Activated naive CD8-positive, alpha-beta T cell treated with anti-CD3 and anti-CD28 coated beads for 36 hours (primary cell): ENCODE data around the gene YWHAE. TPM values are rescaled to one million over a fixed set of nuclear protein-coding genes. Genes with fewer than 3 reads are reported as not detected.

Experiments
- DNase-seq: peaks from one replicate; pipeline ENCODE4 v3.0.0; 2021
- H3K27ac Mint-ChIP-seq: one replicate; pipeline ENCODE4 v1.8.0; 2022; ENCODE audit warnings: mild to moderate bottlenecking, moderate library complexity, mixed read lengths
- H3K27me3 Mint-ChIP-seq: one replicate; pipeline ENCODE4 v1.8.0; 2022; ENCODE audit warnings: mild to moderate bottlenecking, mixed read lengths
- H3K36me3 Mint-ChIP-seq: one replicate; pipeline ENCODE4 v1.8.0; 2021; ENCODE audit warnings: mild to moderate bottlenecking, mixed read lengths
- H3K4me1 Mint-ChIP-seq: one replicate; pipeline ENCODE4 v1.8.0; 2021; ENCODE audit warnings: mixed read lengths
- H3K4me3 Mint-ChIP-seq: one replicate; pipeline ENCODE4 v1.8.0; 2022; ENCODE audit warnings: mild to moderate bottlenecking, moderate library complexity, mixed read lengths
- H3K9me3 Mint-ChIP-seq: one replicate; pipeline ENCODE4 v1.8.0; 2022; ENCODE audit warnings: mixed read lengths
- total RNA-seq, 2 experiments: library from RNA; stranded (reverse); gene quantifications; one replicate each; pipeline ENCODE4 v1.2.3, GENCODE V29; 2021

The YWHAE gene
- total RNA-seq, 2 experiments from 2014 or later = 550 to 555 TPM

DNA sequence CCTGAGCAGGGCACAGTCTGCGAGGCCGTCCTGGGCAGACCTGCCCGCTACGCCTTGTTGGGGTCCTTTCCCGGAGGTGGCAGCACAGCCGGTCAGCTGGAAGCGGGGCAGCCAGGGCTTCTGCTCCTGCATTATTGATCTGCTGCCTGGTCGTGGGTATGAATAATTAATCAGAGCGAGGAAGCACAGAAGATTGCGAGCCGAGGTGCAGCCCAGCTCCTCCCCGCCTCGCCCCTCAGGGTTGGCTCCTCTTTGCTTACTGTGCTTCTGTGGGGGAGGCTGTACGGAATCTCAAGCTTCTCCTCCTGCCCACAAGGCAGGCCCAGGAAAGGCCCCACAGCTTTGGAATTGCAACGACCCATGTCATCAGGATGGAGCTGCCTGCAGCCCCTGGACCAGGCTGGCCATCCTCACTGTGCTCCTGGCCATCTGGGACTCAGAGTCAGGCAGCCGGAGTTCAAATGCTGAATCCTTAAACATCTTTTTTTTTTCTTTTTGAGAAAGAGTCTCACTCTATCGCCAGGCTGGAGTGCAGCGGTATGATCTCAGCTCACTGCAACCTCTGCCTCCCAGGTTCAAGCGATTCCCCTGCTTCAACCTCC is 95.0 kb downstream of the YWHAE start:
- Mint-ChIP-seq H3K4me3 (no peak overlapping the region), H3K27ac (no peak overlapping the region), H3K36me3 (no peaks in the 10 kb centered on the region), H3K9me3 (no peaks in the 10 kb centered on the region), H3K27me3 (peaks cover 40% of the 10 kb centered on the region), H3K4me1 (no peaks in the 10 kb centered on the region)
- no peak for DNase-seq

DNA sequence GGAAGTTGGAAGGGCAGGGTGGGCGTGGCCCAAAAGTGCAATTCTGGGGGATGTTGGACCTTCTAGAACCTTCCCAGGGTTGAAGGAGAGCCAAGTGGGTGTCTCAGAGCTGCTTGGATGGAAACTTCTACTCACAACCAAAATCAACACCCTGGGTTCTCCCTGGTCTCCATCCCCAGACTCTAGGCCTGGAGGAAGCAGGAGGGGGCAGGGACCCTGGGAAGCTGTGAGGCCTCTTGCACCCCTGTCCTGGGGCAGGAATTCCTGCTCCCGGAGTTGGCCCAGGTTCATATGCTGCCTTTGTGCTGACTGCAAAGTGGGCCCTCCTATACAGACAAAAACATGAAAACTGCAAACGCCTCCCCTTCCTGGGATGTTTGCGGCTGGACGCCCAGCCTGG is 95.5 kb downstream of the YWHAE start:
- Mint-ChIP-seq H3K27ac (no peak overlapping the region), H3K4me1 (no peaks in the 10 kb centered on the region), H3K9me3 (no peaks in the 10 kb centered on the region), H3K4me3 (no peak overlapping the region), H3K27me3 (peaks cover 42% of the 10 kb centered on the region), H3K36me3 (no peaks in the 10 kb centered on the region)
- no peak for DNase-seq

- Mint-ChIP-seq H3K27me3 (peaks cover 51% of the 10 kb centered on the region), H3K36me3 (no peaks in the 10 kb centered on the region), H3K4me1 (peaks cover 9% of the 10 kb centered on the region), H3K4me3 (no peak overlapping the region), H3K27ac (no peak overlapping the region), H3K9me3 (no peaks in the 10 kb centered on the region)
- no peak for DNase-seq
Observed at GRCh38 chr17:1302761-1303160, 97.3 kb downstream of the YWHAE start.

GRCh38 chr17:1301546-1301945 is 98.5 kb downstream of the YWHAE start:
- Mint-ChIP-seq H3K4me3 (no peak overlapping the region), H3K27me3 (peaks cover 51% of the 10 kb centered on the region), H3K36me3 (no peaks in the 10 kb centered on the region), H3K4me1 (peaks cover 10% of the 10 kb centered on the region), H3K9me3 (no peaks in the 10 kb centered on the region), H3K27ac (no peak overlapping the region)
- no peak for DNase-seq

DNA sequence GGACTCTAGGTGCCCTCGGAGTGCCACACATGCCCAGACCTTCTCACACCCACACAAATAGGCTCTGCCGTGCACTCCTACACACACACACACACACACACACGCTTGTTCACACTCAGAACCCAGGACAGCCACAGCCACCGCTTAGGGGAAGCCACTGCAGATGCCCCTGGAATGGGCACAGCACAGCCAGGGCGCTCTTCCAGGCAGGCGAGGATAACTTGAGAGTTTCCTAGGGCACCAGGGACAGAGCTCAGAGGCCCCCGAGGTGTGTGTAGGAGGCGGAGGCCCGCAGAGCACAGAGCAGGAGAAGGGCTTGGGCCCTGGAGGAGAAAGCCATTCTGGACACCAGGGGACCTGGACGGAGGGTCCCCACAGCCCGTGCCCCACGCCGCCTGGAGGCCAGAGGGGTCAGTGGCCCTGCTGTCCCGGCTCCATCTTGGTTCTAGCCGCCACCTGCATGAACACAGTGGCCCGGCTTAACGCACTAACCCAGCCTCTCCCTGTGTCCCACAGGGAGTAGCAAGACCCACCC is 99.6 kb downstream of the YWHAE start:
- H3K36me3 Mint-ChIP-seq = no peaks in the 10 kb centered on the region
- no peaks in the 10 kb centered on the region for H3K9me3 Mint-ChIP-seq

DNA sequence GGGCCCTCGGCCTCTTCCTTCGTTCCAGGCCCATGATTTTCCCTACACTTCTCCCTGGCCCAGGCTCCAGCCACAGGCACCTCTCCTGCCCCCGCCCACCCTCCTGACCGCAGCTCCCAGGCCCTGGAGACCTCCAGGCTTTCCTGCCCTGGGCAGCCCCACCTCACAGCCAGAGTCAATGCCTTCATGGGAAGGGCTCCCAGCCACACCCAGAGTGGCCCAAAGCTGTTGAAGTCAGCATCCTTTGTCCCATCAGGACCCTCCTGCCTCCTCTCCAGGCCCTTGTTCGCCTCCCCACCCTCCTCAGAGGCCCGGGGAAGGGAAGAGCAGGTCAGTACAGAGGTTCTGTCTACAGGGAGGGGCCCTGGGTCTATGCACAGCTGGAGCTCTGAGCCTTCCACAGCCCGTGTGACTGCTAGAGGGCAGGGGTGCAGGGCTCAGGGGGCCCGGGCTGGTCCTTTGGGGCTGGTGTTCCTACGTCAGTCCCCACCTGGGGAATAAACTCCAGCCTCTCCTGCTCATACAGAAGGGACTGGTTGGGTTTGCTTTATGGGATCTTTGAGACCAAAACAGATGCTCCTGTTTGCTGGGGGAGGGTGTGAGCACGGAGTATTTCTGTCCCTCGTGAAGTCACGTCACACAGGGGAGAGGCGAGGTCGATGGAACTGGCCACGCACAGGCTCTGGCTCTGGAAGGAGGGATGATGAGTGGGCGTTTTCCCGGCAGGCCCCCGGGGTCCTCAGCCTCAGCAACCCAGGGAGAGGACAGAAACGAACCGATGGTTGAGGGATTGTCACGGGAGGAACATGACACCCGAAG is 100.3 kb downstream of the YWHAE start:
- Mint-ChIP-seq H3K9me3 (no peaks in the 10 kb centered on the region), H3K4me1 (peaks cover 17% of the 10 kb centered on the region), H3K27me3 (peaks cover 48% of the 10 kb centered on the region), H3K4me3 (no peak overlapping the region), H3K27ac (no peak overlapping the region), H3K36me3 (no peaks in the 10 kb centered on the region)
- DNase-seq = no peak

More for the DNA sequence above, 99.6 kb downstream of the YWHAE start:
- H3K27ac Mint-ChIP-seq = no peak overlapping the region
- no peak overlapping the region for H3K4me3 Mint-ChIP-seq
- H3K4me1 Mint-ChIP-seq = peaks cover 14% of the 10 kb centered on the region
- H3K27me3 Mint-ChIP-seq = peaks cover 49% of the 10 kb centered on the region
- DNase-seq = no peak

DNA sequence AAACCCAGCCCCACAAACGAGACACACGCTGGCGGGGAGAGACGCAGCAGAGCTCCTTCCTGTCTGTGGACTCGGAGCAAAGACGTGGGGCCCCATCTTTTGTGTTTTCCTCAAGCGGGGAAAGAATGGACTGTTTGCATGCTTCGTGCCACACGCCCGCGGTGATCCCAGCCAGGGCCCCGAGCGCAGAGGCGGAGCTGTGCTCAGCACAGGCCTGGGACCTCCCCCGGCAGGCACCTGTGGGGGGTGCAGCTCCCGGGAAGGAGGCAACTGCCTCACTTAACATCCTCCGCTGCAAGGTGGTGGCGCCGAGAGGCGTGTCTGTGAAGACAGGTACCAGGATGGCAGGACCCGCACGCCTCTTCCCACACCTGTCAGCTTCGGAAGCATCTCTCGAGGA is 101.4 kb downstream of the YWHAE start:
- no peak overlapping the region for H3K4me3 Mint-ChIP-seq
- no peak overlapping the region for H3K27ac Mint-ChIP-seq
- peaks cover 47% of the 10 kb centered on the region for H3K27me3 Mint-ChIP-seq
- peaks cover under 1% of the 10 kb centered on the region for H3K36me3 Mint-ChIP-seq
- peaks cover under 1% of the 10 kb centered on the region for H3K9me3 Mint-ChIP-seq
- H3K4me1 Mint-ChIP-seq = peaks cover 27% of the 10 kb centered on the region
- DNase-seq = peak; percentile 48

Other genes with a start within 250 kb of the YWHAE start
- 10 to 100 TPM; 31.6 to 35.1 TPM for gene ABR, start 220.2 kb downstream of the YWHAE start, total RNA-seq
- not detected for gene BHLHA9, start 129.8 kb downstream of the YWHAE start, total RNA-seq
- gene TRARG1, start 120.6 kb downstream of the YWHAE start, total RNA-seq = not detected
- 10 to 100 TPM; 13.5 to 14.0 TPM for gene CRK, start 56.0 kb upstream of the YWHAE start, total RNA-seq
- 10 to 100 TPM; 10.5 to 11.7 TPM for gene MYO1C, start 92.5 kb upstream of the YWHAE start, total RNA-seq
- 10 to 100 TPM; 18.1 to 18.2 TPM for gene INPP5K, start 116.4 kb upstream of the YWHAE start, total RNA-seq
- gene PITPNA, start 162.6 kb upstream of the YWHAE start, total RNA-seq = 10 to 100 TPM; 54.9 to 58.4 TPM
- 1 to 10 TPM; 3.7 to 4.6 TPM for gene SLC43A2, start 228.6 kb upstream of the YWHAE start, total RNA-seq
- gene SCARF1, start 245.5 kb upstream of the YWHAE start, total RNA-seq = 1 to 10 TPM; 2.5 to 2.6 TPM
- gene RILP, start 249.6 kb upstream of the YWHAE start, total RNA-seq = 1 to 10 TPM; 3.2 to 3.4 TPM